WTC11 (cell line): ENCODE data around the gene RBM38. TPM values are rescaled to one million over a fixed set of nuclear protein-coding genes. Genes with fewer than 3 reads are reported as not detected.

ENCODE experiments used
- ATAC-seq: fragments of 200-7000 bp; cut with Tn5 transposase; 2 replicates; pipeline ENCODE4 v1.10.0; 2021; ENCODE audit warnings: mild to moderate bottlenecking, moderate library complexity
- CTCF ChIA-PET: fragments of 300-600 bp; sonication (Branson Sonifier 250); formaldehyde crosslinking; loops from one replicate; lab custom pipeline; 2021; ENCODE audit warnings: antibody characterized with exemption; lab: Charles Lee
- POLR2A ChIA-PET: fragments of 350-600 bp; sonication (Branson Sonifier 250); formaldehyde crosslinking; loops from one replicate; lab custom pipeline; 2021; ENCODE audit warnings: antibody characterized with exemption; lab: Charles Lee
- DNase-seq: peaks from one replicate; pipeline ENCODE4 v3.0.0; 2021; ENCODE audit warnings: low spot score
- H3K27ac Mint-ChIP-seq: 2 replicates; pipeline ENCODE4 v1.8.0; 2021; ENCODE audit warnings: mixed read lengths
- H3K27me3 Mint-ChIP-seq: 2 replicates; pipeline ENCODE4 v1.8.0; 2021; ENCODE audit warnings: low read depth, mild to moderate bottlenecking, moderate library complexity, mixed read lengths
- H3K36me3 Mint-ChIP-seq: 2 replicates; pipeline ENCODE4 v1.8.0; 2021; ENCODE audit warnings: mixed read lengths
- H3K4me1 Mint-ChIP-seq: 2 replicates; pipeline ENCODE4 v1.8.0; 2022; ENCODE audit warnings: mixed read lengths
- H3K4me3 Mint-ChIP-seq: 2 replicates; pipeline ENCODE4 v1.8.0; 2021; ENCODE audit warnings: mild to moderate bottlenecking, moderate library complexity, mixed read lengths
- H3K9me3 Mint-ChIP-seq: 2 replicates; pipeline ENCODE4 v1.8.0; 2021; ENCODE audit warnings: mixed read lengths
- ETV6 ChIP-seq: sonication (generic); formaldehyde crosslinking; IDR thresholded peaks from 2 replicates; pipeline ENCODE4 v1.8.1; 2022; ENCODE audit warnings: mild to moderate bottlenecking, missing genetic modification reagents
- GTF2I ChIP-seq: fragments of 250-450 bp; sonication (Bioruptor Pico); conservative IDR thresholded peaks from 2 replicates; pipeline ENCODE4 v1.4.0; 2021; ENCODE audit warnings: mild to moderate bottlenecking
- HMGXB4 ChIP-seq: sonication (generic); formaldehyde crosslinking; IDR thresholded peaks from 2 replicates; pipeline ENCODE4 v1.8.1; 2023; ENCODE audit warnings: mild to moderate bottlenecking, moderate library complexity, missing genetic modification reagents
- JUN ChIP-seq: sonication (generic); formaldehyde crosslinking; IDR thresholded peaks from 2 replicates; pipeline ENCODE4 v1.8.0; 2023; ENCODE audit warnings: mild to moderate bottlenecking, missing genetic modification reagents
- MAX ChIP-seq: sonication (generic); formaldehyde crosslinking; IDR thresholded peaks from 2 replicates; pipeline ENCODE4 v1.8.0; 2022; ENCODE audit warnings: mild to moderate bottlenecking, missing genetic modification reagents
- PRDM15 ChIP-seq: sonication (generic); formaldehyde crosslinking; IDR thresholded peaks from 2 replicates; pipeline ENCODE4 v1.8.0; 2022; ENCODE audit warnings: missing genetic modification reagents
- STAT6 ChIP-seq: sonication (generic); formaldehyde crosslinking; conservative IDR thresholded peaks from 2 replicates; pipeline ENCODE4 v1.8.1; 2023; ENCODE audit warnings: mild to moderate bottlenecking, low read depth, missing genetic modification reagents, moderate library complexity
- TEAD1 ChIP-seq: sonication (generic); formaldehyde crosslinking; IDR thresholded peaks from 2 replicates; pipeline ENCODE4 v1.8.0; 2022; ENCODE audit warnings: mild to moderate bottlenecking, missing genetic modification reagents
- ZMAT4 ChIP-seq: fragments of 250-450 bp; sonication (Bioruptor Pico); IDR thresholded peaks from 2 replicates; pipeline ENCODE4 v1.9.0; 2021; ENCODE audit warnings: mild to moderate bottlenecking
- ZNF121 ChIP-seq: sonication (generic); formaldehyde crosslinking; IDR thresholded peaks from 2 replicates; pipeline ENCODE4 v1.8.0; 2023; ENCODE audit warnings: missing genetic modification reagents
- ZNF281 ChIP-seq: sonication (generic); formaldehyde crosslinking; IDR thresholded peaks from 2 replicates; pipeline ENCODE4 v1.8.0; 2023; ENCODE audit warnings: mild to moderate bottlenecking, missing genetic modification reagents
- ZNF396 ChIP-seq: fragments of 250-450 bp; sonication (Bioruptor Pico); IDR thresholded peaks from 2 replicates; pipeline ENCODE4 v1.8.0; 2021; ENCODE audit warnings: mild to moderate bottlenecking, moderate library complexity, borderline replicate concordance
- ZNF512 ChIP-seq: sonication (generic); formaldehyde crosslinking; IDR thresholded peaks from 2 replicates; pipeline ENCODE4 v1.8.1; 2022; ENCODE audit warnings: missing genetic modification reagents, borderline replicate concordance
- total RNA-seq: library from RNA; stranded (reverse); gene quantifications from 3 replicates; pipeline ENCODE4 v1.2.3, GENCODE V29; 2021

Gene RBM38
- total RNA-seq, 1 experiment from 2014 or later, result 69.0 TPM

- TF ChIP-seq ZMAT4 (CRISPR knock-in tag) (no peak), HMGXB4 (CRISPR knock-in tag) (no peak), JUN (CRISPR knock-in tag) (no peak), GTF2I (no peak), TEAD1 (CRISPR knock-in tag) (no peak), PRDM15 (no peak)
Observed at GRCh38 chr20:57404006-57404405, 12.8 kb downstream of the RBM38 start (continued).

GRCh38 chr20:57404419-57405072 is 13.3 kb downstream of the RBM38 start:
- peaks cover 40% of the 10 kb centered on the region for H3K36me3 Mint-ChIP-seq
- no peak for TF ChIP-seq ZNF281 (CRISPR knock-in tag)
- no peak for TF ChIP-seq ETV6 (CRISPR knock-in tag)
- TF ChIP-seq ZNF396 (CRISPR knock-in tag), result no peak
- TF ChIP-seq STAT6 (CRISPR knock-in tag), result no peak
- no peak for TF ChIP-seq ZNF121 (CRISPR knock-in tag)
- no peak for TF ChIP-seq ZNF512 (CRISPR knock-in tag)
- no peak for TF ChIP-seq MAX
- H3K4me3 Mint-ChIP-seq, result no peak overlapping the region
- no peaks in the 10 kb centered on the region for H3K9me3 Mint-ChIP-seq
- DNase-seq, result no peak
- H3K27me3 Mint-ChIP-seq, result no peaks in the 10 kb centered on the region
- ChIA-PET POLR2A (no interaction called here), CTCF (no interaction called here)
- H3K27ac Mint-ChIP-seq, result no peak overlapping the region
- no peak for ATAC-seq
- H3K4me1 Mint-ChIP-seq, result no peaks in the 10 kb centered on the region
